ENCODE data around the gene TBC1D5.
"Not testable (repeated sequence)": the region's sequence is repeated elsewhere in the genome, so short reads cannot be mapped to it uniquely, and the experiment has no call there.

The TBC1D5 gene

GRCh38 chr3:17554078-17554477, 188.4 kb downstream of the TBC1D5 start:
- TF ChIP-seq GATA1 (IDR thresholded peaks at IDR 0.05; ENCODE audit: low read depth, low read length) (no peak), POLR2A (IDR thresholded peaks at IDR 0.05; ENCODE audit: low read length) (no peak)
- no peak for DNase-seq

GRCh38 chr3:17553080-17553479, 189.4 kb downstream of the TBC1D5 start:
- TF ChIP-seq POLR2A (IDR thresholded peaks at IDR 0.05; ENCODE audit: low read length): no peak
- TF ChIP-seq GATA1 (IDR thresholded peaks at IDR 0.05; ENCODE audit: low read depth, low read length): no peak
- no peak for DNase-seq

GRCh38 chr3:17552351-17552750, 190.1 kb downstream of the TBC1D5 start:
- TF ChIP-seq POLR2A (IDR thresholded peaks at IDR 0.05; ENCODE audit: low read length) (no peak), GATA1 (IDR thresholded peaks at IDR 0.05; ENCODE audit: low read depth, low read length) (no peak)
- DNase-seq: no peak

GRCh38 chr3:17551895-17552294, 190.5 kb downstream of the TBC1D5 start:
- no peak for DNase-seq
- TF ChIP-seq GATA1 (IDR thresholded peaks at IDR 0.05; ENCODE audit: low read depth, low read length) (no peak), POLR2A (IDR thresholded peaks at IDR 0.05; ENCODE audit: low read length) (no peak)

GRCh38 chr3:17551333-17551732, 191.1 kb downstream of the TBC1D5 start:
- DNase-seq: no peak
- TF ChIP-seq POLR2A (IDR thresholded peaks at IDR 0.05; ENCODE audit: low read length) (no peak), GATA1 (IDR thresholded peaks at IDR 0.05; ENCODE audit: low read depth, low read length) (no peak)

- TF ChIP-seq POLR2A (IDR thresholded peaks at IDR 0.05; ENCODE audit: low read length) (no peak), GATA1 (IDR thresholded peaks at IDR 0.05; ENCODE audit: low read depth, low read length) (no peak)
Observed at GRCh38 chr3:17550624-17551023, 191.8 kb downstream of the TBC1D5 start.

GRCh38 chr3:17546500-17547255, 195.8 kb downstream of the TBC1D5 start:
- TF ChIP-seq POLR2A (IDR thresholded peaks at IDR 0.05; ENCODE audit: low read length): no peak
- TF ChIP-seq GATA1 (IDR thresholded peaks at IDR 0.05; ENCODE audit: low read depth, low read length): no peak
- no peak for DNase-seq

More at GRCh38 chr3:17550624-17551023, 191.8 kb downstream of the TBC1D5 start:
- DNase-seq: no peak

GRCh38 chr3:17544632-17545031, 197.8 kb downstream of the TBC1D5 start:
- TF ChIP-seq GATA1 (IDR thresholded peaks at IDR 0.05; ENCODE audit: low read depth, low read length) (no peak), POLR2A (IDR thresholded peaks at IDR 0.05; ENCODE audit: low read length) (no peak)
- DNase-seq: no peak

GRCh38 chr3:17542591-17542990, 199.8 kb downstream of the TBC1D5 start:
- no peak for DNase-seq
- TF ChIP-seq GATA1 (IDR thresholded peaks at IDR 0.05; ENCODE audit: low read depth, low read length) (no peak), POLR2A (IDR thresholded peaks at IDR 0.05; ENCODE audit: low read length) (no peak)

GRCh38 chr3:17539436-17539835, 203.0 kb downstream of the TBC1D5 start:
- TF ChIP-seq POLR2A (IDR thresholded peaks at IDR 0.05; ENCODE audit: low read length) (no peak), GATA1 (IDR thresholded peaks at IDR 0.05; ENCODE audit: low read depth, low read length) (no peak)
- DNase-seq: no peak

- DNase-seq: no peak
- no peak for TF ChIP-seq POLR2A (IDR thresholded peaks at IDR 0.05; ENCODE audit: low read length)
- no peak for TF ChIP-seq GATA1 (IDR thresholded peaks at IDR 0.05; ENCODE audit: low read depth, low read length)
Observed at GRCh38 chr3:17535274-17535673, 207.2 kb downstream of the TBC1D5 start.

- not testable (repeated sequence) for DNase-seq
Observed at GRCh38 chr3:17532446-17532845, 210.0 kb downstream of the TBC1D5 start.

GRCh38 chr3:17529677-17530076, 212.8 kb downstream of the TBC1D5 start:
- no peak for DNase-seq
- TF ChIP-seq GATA1 (IDR thresholded peaks at IDR 0.05; ENCODE audit: low read depth, low read length): no peak
- TF ChIP-seq POLR2A (IDR thresholded peaks at IDR 0.05; ENCODE audit: low read length): no peak

GRCh38 chr3:17518189-17519059, 224.0 kb downstream of the TBC1D5 start:
- no peak for TF ChIP-seq POLR2A (IDR thresholded peaks at IDR 0.05; ENCODE audit: low read length)
- TF ChIP-seq GATA1 (IDR thresholded peaks at IDR 0.05; ENCODE audit: low read depth, low read length): no peak
- DNase-seq: no peak
